ENCODE measurements around the gene SNF8.

GRCh38 chr17:48908853-48909394 is 35.7 kb downstream of the SNF8 start:
- TF ChIP-seq CTCF (IDR thresholded peaks at IDR 0.05) (no peak), POLR2A (IDR thresholded peaks at IDR 0.05) (no peak), POLR2AphosphoS5 (IDR thresholded peaks at IDR 0.05) (no peak)
